PC-9 (cell line): Measurements from ENCODE around the gene GPR42. TPM values are rescaled to one million over a fixed set of nuclear protein-coding genes. Genes with fewer than 3 reads are reported as not detected.

Experiments
- BruUV-seq: library from RNA; stranded (reverse); fragments of 400-500 nt; replicated peaks from 2 replicates; lab custom pipeline; 2021; lab: Mats Ljungman, UMichigan
- CTCF ChIA-PET: fragments of 300-600 bp; sonication (Branson Sonifier 250); formaldehyde crosslinking; loops from one replicate; lab custom pipeline; 2022; ENCODE audit warnings: antibody characterized with exemption; lab: Charles Lee
- POLR2A ChIA-PET: fragments of 300-600 bp; sonication (Branson Sonifier 250); formaldehyde crosslinking; loops from one replicate; lab custom pipeline; 2022; ENCODE audit warnings: antibody characterized with exemption; ENCODE audit not compliant: unreplicated experiment; lab: Charles Lee
- DNase-seq, 2 experiments: peaks; one replicate each; pipeline versions ENCODE4 v3.0.0 to v3.0.0-alpha.2; 2015 to 2022; ENCODE audit warnings: mixed read lengths in 1 of 2
- H2AFZ ChIP-seq: fragments of 200-600 bp; sonication (generic); 2 replicates; pipeline ENCODE4 v1.8.1; 2017; ENCODE audit warnings: antibody characterized with exemption
- H3F3A ChIP-seq: fragments of 200-600 bp; sonication (generic); 2 replicates; pipeline ENCODE4 v1.8.1; 2017; ENCODE audit warnings: antibody characterized with exemption, mild to moderate bottlenecking, low read depth; ENCODE audit not compliant: insufficient read depth
- H3K27ac ChIP-seq: fragments of 200-600 bp; sonication (generic); 2 replicates; pipeline ENCODE4 v1.6.1; 2016; ENCODE audit warnings: mixed run types
- H3K27me3 ChIP-seq: fragments of 200-600 bp; sonication (generic); 2 replicates; pipeline ENCODE4 v1.6.1; 2016; ENCODE audit warnings: low read depth, mixed run types; ENCODE audit not compliant: insufficient read depth
- H3K36me3 ChIP-seq: fragments of 200-600 bp; sonication (generic); 2 replicates; pipeline ENCODE4 v1.6.1; 2016; ENCODE audit warnings: low read depth, mixed run types
- H3K4me1 ChIP-seq: fragments of 200-600 bp; sonication (generic); replicated peaks from 2 replicates; pipeline ENCODE4 v1.6.1; 2016; ENCODE audit warnings: mixed run types; ENCODE audit not compliant: insufficient read depth
- H3K4me2 ChIP-seq: fragments of 200-600 bp; sonication (generic); 2 replicates; pipeline ENCODE4 v1.6.1; 2017; ENCODE audit warnings: mixed run types
- H3K4me3 ChIP-seq: fragments of 200-600 bp; sonication (generic); 2 replicates; pipeline ENCODE4 v1.6.1; 2016; ENCODE audit warnings: mixed run types
- H3K79me2 ChIP-seq: fragments of 200-600 bp; sonication (generic); 2 replicates; pipeline ENCODE4 v1.6.1; 2017; ENCODE audit warnings: low read depth, mixed run types
- H3K9me2 ChIP-seq: fragments of 200-600 bp; sonication (generic); 2 replicates; pipeline ENCODE4 v1.8.1; 2017; ENCODE audit warnings: mild to moderate bottlenecking; ENCODE audit not compliant: insufficient read depth
- H3K9me3 ChIP-seq: fragments of 200-600 bp; sonication (generic); 2 replicates; pipeline ENCODE4 v1.8.1; 2016; ENCODE audit warnings: low read depth; ENCODE audit not compliant: insufficient read depth
- H4K20me1 ChIP-seq: fragments of 200-600 bp; sonication (generic); 2 replicates; pipeline ENCODE4 v1.8.1; 2017; ENCODE audit not compliant: insufficient read depth
- CTCF ChIP-seq: fragments of 200-600 bp; sonication (generic); conservative IDR thresholded peaks from 2 replicates; pipeline ENCODE4 v1.6.1; 2017; ENCODE audit warnings: mixed run types, antibody characterized with exemption, mild to moderate bottlenecking, moderate library complexity
- EZH2 ChIP-seq: fragments of 200-600 bp; sonication (generic); IDR thresholded peaks from 2 replicates; pipeline ENCODE4 v1.8.0; 2017; ENCODE audit warnings: antibody characterized with exemption, low read depth
- intact Hi-C: fragments of 100-400 bp; cut with micrococcal nuclease; formaldehyde crosslinking; loops from one replicate; pipeline ENCODE4 v1.10.0; 2022; ENCODE audit not compliant: unreplicated experiment
- total RNA-seq: library from RNA; stranded (reverse); gene quantifications from 2 replicates; pipeline ENCODE4 v1.2.3, GENCODE V29; 2021

GPR42 gene
- total RNA-seq, 1 experiment from 2014 or later, result not detected

DNA sequence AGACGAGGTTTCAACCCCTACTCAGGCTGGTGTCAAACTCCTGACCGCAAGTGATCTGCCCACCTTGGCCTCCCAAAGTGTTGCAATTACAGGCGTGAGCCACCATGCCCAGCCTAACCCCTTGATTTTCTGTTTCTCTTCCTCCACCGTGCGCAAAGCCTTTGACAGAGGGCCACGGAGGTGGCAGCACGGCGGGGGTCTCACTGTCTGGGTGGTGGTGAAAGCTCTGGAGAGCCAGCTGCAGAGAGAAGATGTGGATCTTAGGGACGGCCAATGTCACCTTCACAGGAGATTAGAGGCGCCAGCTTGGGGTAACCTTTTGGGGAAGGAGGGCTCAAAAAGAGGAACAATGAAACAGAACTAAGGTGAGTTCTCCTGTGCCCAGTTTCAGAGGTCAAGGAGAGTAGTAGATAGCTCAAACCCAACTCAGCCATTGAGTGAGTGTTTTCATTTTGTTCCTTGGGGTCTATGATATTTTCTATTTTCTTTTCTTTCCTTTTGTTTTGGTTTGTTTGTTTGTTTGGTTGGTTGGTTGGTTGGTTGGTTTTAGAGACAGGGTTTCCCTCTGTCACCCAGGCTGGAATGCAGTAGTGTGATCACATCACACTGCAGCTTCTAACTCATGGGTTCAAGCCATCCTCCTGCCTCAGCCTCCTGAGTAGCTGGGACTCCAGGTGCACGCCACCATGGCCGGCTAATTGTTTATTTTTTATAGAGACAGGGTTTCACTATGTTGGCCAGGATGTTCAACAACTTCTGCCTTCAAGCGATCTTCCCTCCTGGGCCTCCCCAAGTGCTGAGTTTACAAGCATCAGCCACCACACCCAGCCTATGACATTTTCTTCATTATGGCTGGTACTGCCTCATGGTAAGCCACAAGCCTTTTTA is 37.7 kb downstream of the GPR42 start:
- Histone ChIP-seq H2AFZ (no peak overlapping the region), H3F3A (no peaks in the 10 kb centered on the region), H4K20me1 (no peaks in the 10 kb centered on the region; the same call in 1 of the 2 replicates), H3K36me3 (no peaks in the 10 kb centered on the region), H3K9me3 (no peaks in the 10 kb centered on the region), H3K27me3 (peaks cover 77% of the 10 kb centered on the region), H3K9me2 (no peaks in the 10 kb centered on the region), H3K79me2 (no peaks in the 10 kb centered on the region), H3K27ac (no peak overlapping the region), H3K4me1 (no peaks in the 10 kb centered on the region), H3K4me2 (no peak overlapping the region), H3K4me3 (no peak overlapping the region)
- TF ChIP-seq EZH2 (no peak), CTCF (no peak)
- no peak for DNase-seq
- ChIA-PET CTCF (no interaction called here), POLR2A (no interaction called here)
- no TSS peak for BruUV-seq
- intact Hi-C loops, result no loop called here

DNA sequence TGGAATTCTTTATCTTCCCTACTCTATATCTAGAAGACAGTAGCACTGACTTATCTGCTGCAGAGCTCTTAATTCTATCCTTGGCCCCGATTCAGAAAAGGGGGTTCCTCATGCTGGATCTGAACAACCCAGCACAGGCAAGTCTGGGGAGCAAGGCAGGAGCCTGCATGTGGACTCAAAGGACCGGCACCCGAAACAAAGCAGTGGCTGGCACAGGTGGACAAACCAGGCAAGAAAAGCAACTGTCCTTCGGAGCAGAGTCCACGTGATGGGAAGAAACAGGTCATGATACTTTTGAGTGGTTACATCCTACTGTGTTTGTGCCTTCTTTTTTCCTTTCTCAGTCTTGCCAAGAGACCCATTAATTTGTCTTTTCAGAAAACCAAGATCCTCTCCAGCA is 38.3 kb downstream of the GPR42 start:
- no peak for TF ChIP-seq EZH2
- TF ChIP-seq CTCF, result no peak
- no peak overlapping the region for H3K4me2 ChIP-seq
- no peak overlapping the region for H3K27ac ChIP-seq
- no peak for DNase-seq
- H2AFZ ChIP-seq, result no peak overlapping the region
- H3K36me3 ChIP-seq, result no peaks in the 10 kb centered on the region
- H3K4me1 ChIP-seq, result no peaks in the 10 kb centered on the region
- no peaks in the 10 kb centered on the region for H3K9me3 ChIP-seq
- no peaks in the 10 kb centered on the region; the same call in 1 of the 2 replicates for H4K20me1 ChIP-seq
- H3K79me2 ChIP-seq, result no peaks in the 10 kb centered on the region
- intact Hi-C loops, result no loop called here
- ChIA-PET POLR2A (no interaction called here), CTCF (no interaction called here)
- no peaks in the 10 kb centered on the region for H3K9me2 ChIP-seq
- no peaks in the 10 kb centered on the region for H3F3A ChIP-seq
- peaks cover 83% of the 10 kb centered on the region for H3K27me3 ChIP-seq
- H3K4me3 ChIP-seq, result no peak overlapping the region
- no TSS peak for BruUV-seq

- DNase-seq, result no peak
- Histone ChIP-seq H2AFZ (no peak overlapping the region), H3K36me3 (no peaks in the 10 kb centered on the region), H3K9me3 (no peaks in the 10 kb centered on the region), H3K79me2 (no peaks in the 10 kb centered on the region), H3K4me1 (no peaks in the 10 kb centered on the region), H3K27me3 (peaks cover 86% of the 10 kb centered on the region), H3K27ac (no peak overlapping the region), H4K20me1 (no peaks in the 10 kb centered on the region), H3K4me2 (no peak overlapping the region), H3F3A (no peaks in the 10 kb centered on the region), H3K9me2 (no peaks in the 10 kb centered on the region), H3K4me3 (no peak overlapping the region)
- POLR2A ChIA-PET, result no interaction called here
- BruUV-seq, result no TSS peak
- TF ChIP-seq CTCF (no peak), EZH2 (no peak)
- CTCF ChIA-PET, result no interaction called here
- intact Hi-C loops, result no loop called here
Measured at GRCh38 chr19:35410487-35410886, 39.6 kb downstream of the GPR42 start.
